GM19452 (cell line): ENCODE data around the gene BICC1.
"Not testable (repeated sequence)": the region's sequence is repeated elsewhere in the genome, so short reads cannot be mapped to it uniquely, and the experiment has no call there.

Experiments used
- ATAC-seq: cut with Tn5 transposase; IDR thresholded peaks from one replicate; pipeline ENCODE4 v1.9.1; 2021; ENCODE audit not compliant: unreplicated experiment

Gene BICC1

DNA sequence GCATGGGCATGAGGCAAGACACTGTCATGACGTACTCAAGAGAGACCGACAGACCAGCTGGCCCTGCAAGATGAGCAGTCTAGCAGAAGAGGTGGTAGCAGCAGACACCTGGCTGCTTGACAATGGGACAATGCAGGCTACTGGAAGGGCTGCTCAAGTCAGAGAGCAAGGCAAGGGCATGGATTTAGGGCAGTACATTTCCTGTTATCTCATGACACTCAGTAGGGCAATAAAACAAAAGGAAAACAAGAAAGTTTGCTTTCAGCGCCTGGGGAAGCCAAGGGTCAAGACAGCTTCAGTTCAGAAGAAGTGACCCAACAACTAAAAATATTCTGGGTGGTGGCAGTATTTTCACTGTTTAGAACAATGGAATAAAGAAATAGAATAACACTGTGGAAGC lies 332.0 kb downstream of the BICC1 start:
- ATAC-seq, result no peak

DNA sequence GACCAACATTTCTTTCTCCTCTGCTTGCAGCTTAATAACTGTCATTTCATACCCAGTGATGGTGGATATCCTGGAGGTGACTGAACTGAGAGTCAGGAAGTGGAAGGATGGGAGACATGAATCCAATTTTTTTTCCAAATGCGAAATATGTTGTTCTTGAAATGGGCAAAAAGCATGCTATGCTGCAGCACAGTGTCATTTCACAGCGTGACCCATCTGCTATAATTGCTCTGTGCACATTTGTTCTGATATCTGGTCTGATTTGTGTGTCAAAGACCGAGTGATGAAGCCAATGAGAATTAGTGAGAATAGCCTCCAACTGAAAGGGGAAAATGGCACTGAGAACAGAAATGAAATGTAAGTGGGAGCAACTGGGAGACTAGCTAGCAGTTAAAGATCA lies 334.2 kb downstream of the BICC1 start:
- ATAC-seq, result no peak

GRCh38 chr10:58851606-58852005 lies 338.9 kb downstream of the BICC1 start:
- ATAC-seq, result no peak

DNA sequence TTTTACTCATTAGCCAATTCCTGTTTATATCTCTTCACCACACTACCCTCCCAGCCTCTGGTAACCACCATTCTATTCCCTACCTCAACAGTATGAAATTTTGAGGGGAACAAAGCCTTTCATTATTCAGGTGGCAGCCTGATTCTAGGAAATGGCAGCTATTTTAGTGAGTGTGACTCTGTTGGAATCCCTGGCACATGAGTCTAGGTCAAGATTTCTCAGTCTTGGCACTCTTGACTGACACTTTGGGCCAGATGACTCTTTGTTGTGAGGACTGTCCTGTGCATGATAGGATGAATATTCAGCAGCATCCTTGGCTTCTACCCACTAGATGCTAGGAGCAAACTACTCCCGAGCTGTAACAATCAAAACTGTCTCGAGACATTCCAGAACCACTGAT lies 341.0 kb downstream of the BICC1 start:
- no peak for ATAC-seq

DNA sequence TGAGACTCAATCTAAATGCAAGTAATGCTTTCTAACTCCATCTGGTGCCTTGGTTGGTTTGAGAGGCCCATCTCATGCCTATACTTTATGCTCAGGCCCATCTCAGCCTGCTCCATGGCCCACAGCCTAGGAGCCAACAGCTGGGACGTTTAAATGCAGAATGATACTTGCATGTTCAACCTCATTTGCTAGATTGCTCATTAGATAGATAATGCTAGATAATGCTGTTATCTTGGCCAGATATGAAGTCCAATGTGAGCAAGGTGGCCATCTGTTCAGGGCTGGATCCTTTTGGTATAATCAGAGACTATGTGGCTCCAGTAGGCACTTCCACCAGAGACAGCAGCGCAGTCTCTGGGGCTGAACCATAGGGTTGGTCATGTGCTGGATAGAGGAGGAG lies 342.1 kb downstream of the BICC1 start:
- no peak for ATAC-seq

DNA sequence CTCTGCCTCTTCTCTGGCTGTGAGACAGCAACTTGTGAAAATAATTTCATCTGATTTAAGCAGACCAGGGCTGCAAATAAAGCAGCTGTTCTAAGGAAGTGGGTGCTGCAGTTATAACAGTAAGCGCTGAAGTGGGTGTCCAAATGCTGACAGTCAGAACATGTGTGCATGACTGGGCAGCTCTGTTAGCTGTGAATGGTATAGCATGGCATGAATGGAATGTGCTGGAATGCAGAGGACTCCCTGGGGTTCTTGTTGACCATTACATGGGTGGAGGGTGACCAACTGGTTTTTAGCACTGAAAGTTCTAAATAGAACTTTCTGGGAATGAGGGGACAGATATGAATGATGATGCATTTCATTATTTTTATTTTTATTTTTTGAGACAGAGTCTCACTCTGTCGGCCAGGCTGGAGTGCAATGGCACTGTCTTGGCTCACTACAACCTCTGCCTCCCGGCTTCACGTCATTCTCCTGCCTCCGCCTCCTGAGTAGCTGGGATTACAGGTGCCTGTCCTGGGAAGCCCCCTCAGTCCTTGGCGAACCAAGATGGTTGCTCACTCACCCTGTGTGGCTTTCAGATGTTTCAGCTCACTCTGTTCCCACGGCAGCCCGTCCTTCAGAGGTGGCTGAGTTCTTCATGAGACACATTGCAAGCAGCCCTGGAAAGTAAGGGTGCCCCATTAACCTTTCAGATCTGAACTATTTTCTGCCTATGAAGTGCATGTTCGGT lies 344.0 kb downstream of the BICC1 start:
- no peak for ATAC-seq

GRCh38 chr10:58857251-58857805 lies 344.7 kb downstream of the BICC1 start:
- no peak for ATAC-seq

DNA sequence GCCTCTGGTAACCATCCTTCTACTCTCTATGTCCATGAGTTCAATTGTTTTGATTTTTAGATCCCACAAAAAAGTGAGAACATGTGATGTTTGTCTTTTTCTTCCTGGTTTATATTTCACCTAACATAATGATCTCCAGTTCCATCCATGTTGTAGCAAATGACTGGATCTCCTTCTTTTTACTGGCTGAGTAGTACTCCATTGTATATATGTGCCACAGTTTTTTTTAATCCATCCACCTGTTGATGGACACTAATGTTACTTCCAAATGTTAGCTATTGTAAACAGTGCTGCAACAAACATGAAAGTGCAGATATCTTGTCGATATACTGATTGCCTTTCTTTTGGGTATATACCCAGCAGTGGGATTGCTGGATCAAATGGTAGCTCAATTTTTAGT lies 345.5 kb downstream of the BICC1 start:
- ATAC-seq, result not testable (repeated sequence)

DNA sequence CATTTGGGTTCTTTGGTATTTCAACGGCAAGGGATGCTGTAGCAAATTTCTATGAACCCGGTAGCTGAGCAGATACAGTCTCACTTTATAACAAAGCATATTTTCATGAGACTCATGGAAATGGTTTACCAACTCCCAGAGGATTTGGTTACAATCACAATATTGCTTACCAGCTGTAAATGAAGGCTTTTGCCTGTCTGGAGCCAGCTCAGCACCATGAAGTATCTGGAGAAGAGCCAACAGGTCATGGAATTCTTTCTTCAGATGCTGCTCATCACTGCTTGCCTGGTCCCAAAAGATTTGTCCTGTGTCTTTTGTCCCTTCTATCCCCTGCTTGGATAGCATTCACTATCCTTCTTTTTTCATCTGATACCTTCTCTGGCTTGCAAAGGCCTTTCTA lies 346.9 kb downstream of the BICC1 start:
- no peak for ATAC-seq

DNA sequence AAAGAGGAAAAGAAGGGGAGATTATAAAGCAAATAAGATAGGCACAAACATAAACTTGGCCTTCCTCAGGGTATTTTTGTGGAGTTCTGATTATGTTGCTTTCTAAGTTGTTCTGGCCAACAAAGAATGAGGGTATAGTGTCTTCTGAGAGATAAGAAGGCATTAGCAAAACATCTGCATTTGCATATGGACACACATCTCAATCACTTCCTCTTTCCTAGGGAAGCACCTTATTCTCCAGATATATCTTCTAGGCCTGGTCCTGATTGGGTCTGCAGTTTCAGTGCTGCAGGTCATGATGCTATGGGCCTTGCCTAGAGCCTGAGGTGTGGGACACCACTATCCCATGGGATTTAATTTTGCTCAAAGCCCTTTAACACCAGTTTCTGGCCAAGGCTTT lies 355.0 kb downstream of the BICC1 start:
- no peak for ATAC-seq

GRCh38 chr10:58868736-58869435 lies 356.2 kb downstream of the BICC1 start:
- ATAC-seq, result no peak

- no peak for ATAC-seq
Measured at GRCh38 chr10:58870070-58870469, 357.4 kb downstream of the BICC1 start.

- ATAC-seq, result no peak
Measured at GRCh38 chr10:58873161-58873560, 360.5 kb downstream of the BICC1 start.
